ENCODE measurements around the gene ATG10. TPM values are rescaled to one million over a fixed set of nuclear protein-coding genes. Genes with fewer than 3 reads are reported as not detected.

Gene ATG10
- total RNA-seq, 1 experiment from 2014 or later: 7.6 TPM

GRCh38 chr5:82154776-82155175 is 183.0 kb downstream of the ATG10 start:
- Histone ChIP-seq H3K9ac (ENCODE audit: extremely low read depth, insufficient read length, low read length) (no peak overlapping the region), H4K91ac (ENCODE audit: insufficient read length, low read depth, low read length) (no peak overlapping the region), H3K18ac (ENCODE audit: insufficient read length, low read depth, low read length) (no peak overlapping the region), H4K8ac (replicated peaks; ENCODE audit: insufficient read length, low read depth, low read length) (no peak overlapping the region), H3K4ac (ENCODE audit: low read depth, low read length) (no peak overlapping the region), H3K56ac (ENCODE audit: insufficient read length, low read depth, low read length) (no peak overlapping the region), H2AFZ (ENCODE audit: low read length) (no peak overlapping the region), H3K27me3 (ENCODE audit: insufficient read depth, low read length) (no peaks in the 10 kb centered on the region), H3K23me2 (ENCODE audit: insufficient read length, low read depth, low read length, poor library complexity, severe bottlenecking) (no peaks in the 10 kb centered on the region), H2BK20ac (ENCODE audit: low read depth, low read length, poor library complexity, severe bottlenecking) (no peak overlapping the region), H3K4me2 (ENCODE audit: insufficient read depth, insufficient read length, low read length) (no peak overlapping the region), H4K20me1 (ENCODE audit: control insufficient read depth, insufficient read depth, insufficient read length) (no peaks in the 10 kb centered on the region), H4K5ac (ENCODE audit: insufficient read length, low read depth, low read length) (no peak overlapping the region), H2BK120ac (ENCODE audit: low read depth, low read length, poor library complexity, severe bottlenecking) (no peak overlapping the region), H3T11ph (ENCODE audit: low read length) (no peak overlapping the region), H2BK12ac (ENCODE audit: insufficient read length, low read depth, low read length) (no peak overlapping the region), H3K79me2 (ENCODE audit: insufficient read depth, low read length) (no peaks in the 10 kb centered on the region), H2BK15ac (ENCODE audit: low read depth, low read length) (no peak overlapping the region), H3K9me3 (ENCODE audit: control insufficient read depth, low read depth, low read length) (no peaks in the 10 kb centered on the region), H3K79me1 (ENCODE audit: insufficient read depth, low read depth, low read length, poor library complexity, severe bottlenecking) (no peaks in the 10 kb centered on the region), H3K14ac (ENCODE audit: insufficient read depth, low read length) (no peak overlapping the region), H2BK5ac (ENCODE audit: insufficient read length, low read length) (no peak overlapping the region), H3K4me1 (ENCODE audit: insufficient read depth, low read length) (no peaks in the 10 kb centered on the region; the same call in 1 of the 2 replicates), H2AK5ac (ENCODE audit: insufficient read length, low read length) (no peak overlapping the region), H3K23ac (ENCODE audit: insufficient read length, low read depth, low read length) (no peak overlapping the region), H3K27ac (ENCODE audit: insufficient read length, low read depth, low read length) (no peak overlapping the region)
- Mint-ChIP-seq H3K36me3 (ENCODE audit: insufficient read depth in 1 of 3, low read depth in 3 of 3) (no peaks in the 10 kb centered on the region), H3K27ac (peak overlapping the region in 1 of 3 experiments; percentile 85; a peak in 1 of 7 replicates), H3K4me3 (no peak overlapping the region), H3K4me1 (peaks cover 17 to 20% of the 10 kb centered on the region in 2 experiments), H3K27me3 (ENCODE audit: low read depth) (no peaks in the 10 kb centered on the region), H3K9me3 (no peaks in the 10 kb centered on the region)
- TF ChIP-seq CTCF (conservative IDR thresholded peaks at IDR 0.05): no peak
- no peak for DNase-seq
- no CpG with 5 or more reads among the region's 1 CpG for WGBS (ENCODE audit: extremely low coverage, insufficient read length, low lambda C conversion rate)

Data from H9 (cell line).